A549 treated with AZD2906 at 1 μM for 4 hours (cell line): Measurements from ENCODE around the gene EOLA1. TPM values are rescaled to one million over a fixed set of nuclear protein-coding genes. Genes with fewer than 3 reads are reported as not detected.

Experiments
- total RNA-seq: library from RNA; stranded (reverse); fragments of 200-300 nt; extraction: Qiagen RNA extraction; gene quantifications from 5 replicates; pipeline ENCODE4 v1.2.3, GENCODE V29; 2022

EOLA1 gene
- 20.6 to 22.5 TPM (median 21.3 TPM) in 5 replicates for total RNA-seq

DNA sequence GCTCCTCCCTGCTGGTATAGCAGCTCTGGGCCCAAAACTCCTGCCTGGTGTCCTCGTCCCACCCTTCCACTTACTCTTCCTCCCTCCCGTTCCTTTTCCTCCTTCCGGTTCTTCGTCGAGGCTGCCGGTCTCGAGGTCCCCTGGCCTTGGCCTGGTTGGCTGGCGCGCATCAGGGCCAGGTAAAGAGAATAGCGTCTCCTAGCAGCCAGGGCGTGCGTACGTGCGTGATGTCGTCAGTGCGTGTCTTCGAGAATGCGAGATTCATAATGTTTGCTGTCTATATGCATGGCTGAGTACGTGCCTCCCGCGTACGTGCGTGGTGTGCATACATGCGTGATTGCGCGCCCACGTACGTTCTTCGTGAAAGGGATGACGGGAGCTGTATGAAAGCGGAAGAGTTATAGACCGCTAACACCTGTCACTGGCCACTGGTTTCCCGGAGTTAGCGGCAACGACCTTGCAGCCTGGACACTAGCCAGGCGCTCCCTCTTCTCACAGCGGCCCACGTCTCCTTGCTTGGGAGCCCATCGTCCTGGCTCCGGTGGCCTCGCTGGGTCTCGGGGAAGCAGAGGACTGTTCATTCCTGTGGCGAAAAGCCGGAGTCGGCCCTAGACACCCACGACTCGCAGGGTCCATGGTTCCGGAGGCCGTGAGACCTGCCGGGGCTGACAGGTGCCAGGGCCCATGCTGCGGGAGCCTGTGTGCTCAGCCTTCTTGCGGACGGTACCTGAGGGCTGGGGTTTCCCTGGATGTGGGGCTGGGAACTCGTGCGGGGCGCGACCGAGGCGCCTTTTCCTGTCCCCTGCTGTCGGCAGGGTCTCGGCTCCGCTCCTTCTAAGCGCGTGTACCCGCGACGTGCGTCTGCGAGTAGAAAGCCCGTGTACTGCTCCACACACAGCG, at the start of gene EOLA1:
Gene EOLA1 (plus strand): TSS at position 392 of the 900 bp plus-strand sequence. CDS start 4,619 bp downstream, outside the sequence.

DNA sequence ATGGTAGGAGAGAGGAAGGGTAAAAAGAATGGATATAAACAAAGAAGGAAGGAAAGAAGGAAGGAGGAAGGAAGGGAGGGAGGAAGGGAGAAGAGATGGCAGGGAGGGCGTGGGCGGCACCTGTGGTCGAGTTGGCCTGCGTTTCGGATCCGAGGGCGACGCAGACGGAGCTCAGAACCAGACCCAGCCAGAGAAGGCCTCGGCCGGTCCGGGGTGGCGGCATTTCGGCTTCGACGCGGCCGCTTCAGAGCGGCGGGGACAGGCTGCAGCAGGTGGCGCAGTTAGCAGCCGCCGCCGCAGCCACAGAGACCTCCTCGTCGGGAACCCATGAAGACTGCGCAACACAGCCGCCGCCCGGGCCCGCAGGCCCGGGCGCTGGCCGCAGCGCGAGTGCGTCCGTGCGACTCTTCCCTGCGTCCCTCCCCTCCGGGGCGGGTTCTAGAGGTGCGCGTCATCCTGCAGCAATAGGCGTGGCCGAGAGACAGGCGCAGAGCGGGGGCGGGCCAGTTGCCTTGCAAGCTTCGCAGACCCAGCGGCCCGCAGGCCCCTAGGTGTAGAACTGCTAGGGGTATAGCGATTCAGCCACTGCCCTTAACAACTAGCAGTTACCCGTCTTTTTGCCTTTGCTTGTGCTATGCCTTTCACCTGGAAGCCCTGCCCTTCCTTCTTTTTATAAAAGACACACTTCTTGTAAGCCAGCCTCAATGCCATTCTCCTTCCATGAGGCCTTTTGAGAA, 35.7 kb upstream of the EOLA1 start, which contains the start of gene IDS:
Gene IDS (minus strand): TSS at position 392 of the 737 bp plus-strand sequence. CDS start 169 bp downstream, at position 223.

DNA sequence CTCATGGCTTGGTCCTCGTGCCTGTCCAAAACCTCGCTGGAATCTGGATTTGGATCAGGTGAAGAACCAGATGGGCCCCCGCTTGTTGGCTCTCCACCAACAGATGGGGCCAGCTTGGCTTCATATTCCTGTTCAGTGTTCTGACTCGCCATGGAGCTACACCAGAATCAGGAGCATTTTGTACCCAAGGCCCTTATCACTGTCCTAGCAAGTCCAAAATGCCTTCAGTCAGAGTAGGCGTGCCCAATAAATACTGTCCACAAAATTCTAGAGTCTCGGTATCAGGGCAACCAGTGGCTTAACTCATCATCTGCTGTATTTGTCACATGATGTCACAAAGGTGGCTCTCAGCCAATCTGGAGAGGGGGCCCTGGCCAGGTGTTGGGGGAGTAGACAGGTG, 8.9 kb downstream of the EOLA1 start, which contains the start of gene HSFX3:
Gene HSFX3 (minus strand): TSS at position 224 of the 400 bp plus-strand sequence. CDS start 72 bp downstream, at position 152.

DNA sequence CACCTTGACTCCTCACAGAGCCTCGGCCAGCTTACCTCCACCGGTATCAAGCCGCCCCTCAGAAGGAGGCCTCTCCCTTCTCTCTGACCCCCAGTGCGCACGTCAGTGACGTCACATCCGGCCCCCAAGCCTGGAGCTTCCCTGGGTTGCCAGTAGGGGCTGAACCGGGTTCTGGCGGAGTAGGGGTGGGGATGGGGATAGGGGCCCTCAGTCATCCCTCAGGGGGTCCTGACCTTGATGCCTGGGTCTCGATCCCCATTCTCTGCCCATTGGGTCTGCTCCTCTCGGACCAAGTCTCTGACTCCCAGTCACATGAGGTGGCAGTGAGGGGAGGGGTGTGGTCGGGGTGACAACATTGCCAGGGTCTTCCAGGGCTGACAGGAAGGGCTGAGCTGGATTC, 46.5 kb downstream of the EOLA1 start, which contains the start of gene MAGEA9B:
Gene MAGEA9B (minus strand): TSS at position 101 of the 400 bp plus-strand sequence. CDS start 4,280 bp downstream, outside the sequence.

DNA sequence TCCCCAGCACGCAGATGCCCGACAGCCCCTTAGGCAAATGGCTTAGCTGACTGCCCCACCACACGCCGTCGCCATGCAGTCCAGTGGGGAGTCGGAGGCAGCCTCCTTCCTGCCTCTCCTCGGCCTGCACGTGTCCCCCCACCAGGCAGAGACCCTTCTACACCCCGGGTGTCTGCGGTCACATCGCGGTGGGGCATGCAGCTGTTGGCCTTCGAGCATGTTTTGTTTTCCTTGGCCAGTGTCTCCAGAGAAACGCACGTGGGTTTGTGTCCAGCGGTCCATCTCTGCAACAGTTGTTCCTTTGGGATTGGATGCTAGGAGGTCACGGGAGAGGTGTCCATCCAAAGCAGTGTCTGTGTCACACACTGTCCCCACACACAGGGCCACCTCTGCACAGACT, 54.4 kb downstream of the EOLA1 start, which contains the start of gene HSFX2:
Gene HSFX2 (minus strand): TSS at position 101 of the 400 bp plus-strand sequence. CDS start 614 bp downstream, outside the sequence.

Other genes starting within 250 kb of the EOLA1 start
- gene IDS, start 35.7 kb upstream of the EOLA1 start, total RNA-seq, result 90.2 to 95.3 TPM (median 92.7 TPM) in 5 replicates
- 0.07 TPM in 1 of 5 replicates, not detected in the others for gene HSFX3, start 8.9 kb downstream of the EOLA1 start, total RNA-seq
- gene MAGEA9B, start 46.4 kb downstream of the EOLA1 start, total RNA-seq, result 0.06 TPM in 1 of 5 replicates, not detected in the others
- gene HSFX2, start 54.3 kb downstream of the EOLA1 start, total RNA-seq, result 0.13 to 0.18 TPM (median 0.15 TPM) in 4 of 5 replicates, not detected in the other
- gene TMEM185A, start 90.8 kb downstream of the EOLA1 start, total RNA-seq, result 24.7 to 29.3 TPM (median 28.6 TPM) in 5 replicates
- not detected in 5 replicates for gene MAGEA11, start 171.0 kb downstream of the EOLA1 start, total RNA-seq
- 0.28 to 0.37 TPM (median 0.31 TPM) in 5 replicates for gene HSFX1, start 233.1 kb downstream of the EOLA1 start, total RNA-seq
- not detected in 5 replicates for gene MAGEA9, start 240.9 kb downstream of the EOLA1 start, total RNA-seq